Left ventricle myocardium inferior (tissue), 1 donor: ENCODE measurements around the gene TNFSF10. TPM values are rescaled to one million over a fixed set of nuclear protein-coding genes. Genes with fewer than 3 reads are reported as not detected.
"Not testable (repeated sequence)": the region's sequence is repeated elsewhere in the genome, so short reads cannot be mapped to it uniquely, and the experiment has no call there.

Source experiments
- DNase-seq: peaks from one replicate; pipeline ENCODE4 v3.0.0-alpha.2; 2020
- H3K27ac ChIP-seq: fragments of 200-600 bp; replicated peaks from 2 replicates; pipeline ENCODE4 v1.8.0; 2021
- H3K27me3 ChIP-seq: fragments of 200-600 bp; 2 replicates; pipeline ENCODE4 v1.8.0; 2021; ENCODE audit warnings: low read depth
- H3K36me3 ChIP-seq: fragments of 200-600 bp; 2 replicates; pipeline ENCODE4 v1.8.0; 2021
- H3K4me1 ChIP-seq: fragments of 200-600 bp; 2 replicates; pipeline ENCODE4 v1.8.0; 2021
- H3K4me3 ChIP-seq: fragments of 200-600 bp; 2 replicates; pipeline ENCODE4 v1.8.0; 2021; ENCODE audit warnings: mild to moderate bottlenecking, moderate library complexity
- H3K9me3 ChIP-seq: fragments of 200-600 bp; replicated peaks from 2 replicates; pipeline ENCODE4 v1.8.0; 2021
- intact Hi-C: fragments of 100-400 bp; cut with micrococcal nuclease; formaldehyde crosslinking; loops from one replicate; pipeline ENCODE4 v1.11.0; 2022
- long read RNA-seq: library from polyadenylated mRNA; unstranded; transcript quantifications from one replicate; pipeline ENCODE4 v2.0.0, GENCODE V29; 2021
- total RNA-seq: library from RNA; stranded (reverse); fragmentation: NEBNext Ultra II Directional; extraction: Animal tissue kit (Norgen Biotek cat#: 25700); gene quantifications from one replicate; pipeline ENCODE4 v1.2.1, GENCODE V29; 2021
- TF ChIP-seq, protein P1 (sequence below): fragments of 200-600 bp; IDR thresholded peaks from 2 replicates; pipeline ENCODE4 v1.8.0; 2021; ENCODE audit warnings: antibody characterized with exemption, mild to moderate bottlenecking, borderline replicate concordance
- donor health status: DM: no; HTN: yes; CAD: no; lungs with severe emphysema.

Gene TNFSF10
- 12.6 TPM for total RNA-seq
- long read RNA-seq, partial matches to known transcripts: 1 of 4 reads
- long read RNA-seq, other reads (novel, unspliced or antisense): 0 of 4 reads

DNA sequence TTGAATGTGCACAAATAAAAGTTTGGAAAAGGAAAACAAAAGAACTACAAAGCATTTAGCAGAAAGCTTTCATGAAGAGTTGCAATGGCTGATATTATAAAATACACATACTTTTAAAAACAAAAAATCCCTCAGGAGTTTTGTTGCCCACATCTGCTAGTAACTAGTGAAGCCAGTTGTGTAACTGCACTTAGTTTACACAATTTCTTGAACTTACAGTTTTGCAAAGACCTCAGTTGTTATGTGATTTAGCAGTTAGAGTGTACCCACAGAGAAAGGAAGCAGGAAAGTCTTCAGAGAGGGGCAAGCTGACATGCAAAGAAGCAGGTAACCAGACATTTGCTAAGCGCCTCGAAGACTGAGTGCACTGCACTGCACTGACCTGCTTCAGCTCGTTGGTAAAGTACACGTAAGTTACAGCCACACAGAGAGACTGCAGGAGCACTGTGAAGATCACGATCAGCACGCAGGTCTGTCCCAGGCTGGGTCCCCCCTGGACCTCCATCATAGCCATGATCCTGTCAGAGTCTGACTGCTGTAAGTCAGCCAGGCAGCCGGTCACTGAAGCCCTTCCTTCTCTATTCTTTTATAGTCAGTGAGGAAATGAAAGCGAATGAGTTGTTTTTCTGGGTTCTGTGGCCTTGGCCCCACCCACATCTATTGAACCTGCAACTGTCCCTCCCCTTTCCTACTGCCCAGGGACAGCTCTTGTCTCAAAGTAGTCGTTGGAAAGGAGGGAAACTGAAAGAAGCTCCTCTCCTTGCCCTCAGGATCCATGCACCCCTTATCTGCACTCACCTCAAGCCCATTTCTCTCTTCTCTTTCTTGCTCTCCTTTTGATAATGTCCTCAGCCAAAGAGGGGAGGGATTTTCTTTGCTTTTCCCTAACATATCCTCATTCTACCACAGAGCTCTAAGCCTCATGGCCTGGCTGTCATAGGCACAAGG, at the start of gene TNFSF10:
Gene TNFSF10 (minus strand): TSS at position 560 of the 948 bp plus-strand sequence. CDS start 46 bp downstream, at position 514.
- H3K4me3 ChIP-seq: peak within 1 kb of the TSS; percentile 74
- TF ChIP-seq, protein P1, sequence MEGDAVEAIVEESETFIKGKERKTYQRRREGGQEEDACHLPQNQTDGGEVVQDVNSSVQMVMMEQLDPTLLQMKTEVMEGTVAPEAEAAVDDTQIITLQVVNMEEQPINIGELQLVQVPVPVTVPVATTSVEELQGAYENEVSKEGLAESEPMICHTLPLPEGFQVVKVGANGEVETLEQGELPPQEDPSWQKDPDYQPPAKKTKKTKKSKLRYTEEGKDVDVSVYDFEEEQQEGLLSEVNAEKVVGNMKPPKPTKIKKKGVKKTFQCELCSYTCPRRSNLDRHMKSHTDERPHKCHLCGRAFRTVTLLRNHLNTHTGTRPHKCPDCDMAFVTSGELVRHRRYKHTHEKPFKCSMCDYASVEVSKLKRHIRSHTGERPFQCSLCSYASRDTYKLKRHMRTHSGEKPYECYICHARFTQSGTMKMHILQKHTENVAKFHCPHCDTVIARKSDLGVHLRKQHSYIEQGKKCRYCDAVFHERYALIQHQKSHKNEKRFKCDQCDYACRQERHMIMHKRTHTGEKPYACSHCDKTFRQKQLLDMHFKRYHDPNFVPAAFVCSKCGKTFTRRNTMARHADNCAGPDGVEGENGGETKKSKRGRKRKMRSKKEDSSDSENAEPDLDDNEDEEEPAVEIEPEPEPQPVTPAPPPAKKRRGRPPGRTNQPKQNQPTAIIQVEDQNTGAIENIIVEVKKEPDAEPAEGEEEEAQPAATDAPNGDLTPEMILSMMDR: no peak
- DNase-seq: peak; percentile 63

DNA sequence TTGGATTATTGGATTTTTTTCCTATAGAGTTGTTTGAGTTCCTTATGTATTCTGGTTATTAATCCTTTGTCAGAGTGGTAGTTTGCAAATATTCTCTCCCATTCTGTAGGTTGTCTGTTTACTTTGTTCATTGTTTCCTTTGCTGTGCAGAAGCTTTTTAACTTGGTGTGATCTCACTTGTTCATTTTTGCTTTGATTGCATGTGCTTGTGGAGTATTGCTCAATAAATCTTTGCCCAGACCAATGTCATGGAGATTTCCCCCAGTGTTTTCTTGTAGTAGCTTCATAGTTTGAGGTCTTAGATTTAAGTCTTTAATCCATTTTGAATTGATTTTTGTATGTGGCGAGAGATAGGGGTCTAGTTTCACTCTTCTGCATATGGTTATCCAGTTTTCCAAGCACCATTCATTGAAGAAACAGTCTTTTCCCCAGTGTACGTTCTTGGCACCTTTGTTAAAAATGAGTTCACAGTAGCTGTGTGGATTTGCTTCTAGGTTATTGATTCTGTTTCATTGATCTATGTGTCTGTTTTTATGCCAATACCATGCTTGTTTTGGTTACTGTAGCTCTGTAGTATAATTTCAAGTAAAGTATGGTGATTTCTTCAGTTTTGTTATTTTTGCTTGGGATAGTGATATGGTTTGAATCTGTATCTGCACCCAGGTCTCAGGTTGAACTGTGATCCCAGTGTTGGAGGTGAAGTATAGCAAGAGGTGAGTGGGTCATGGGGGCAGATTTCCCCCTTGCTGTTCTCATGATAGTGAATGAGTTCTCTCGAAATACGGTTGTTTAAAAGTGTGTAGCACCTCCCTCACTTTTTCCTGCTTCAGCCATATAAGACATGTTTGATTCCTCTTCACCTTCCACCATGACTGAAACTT, 46.1 kb upstream of the TNFSF10 start:
- no peak for DNase-seq
- intact Hi-C loops: no loop called here
- H3K4me3 ChIP-seq: no peak overlapping the region
- no peak overlapping the region for H3K27ac ChIP-seq
- no peaks in the 10 kb centered on the region for H3K4me1 ChIP-seq
- H3K9me3 ChIP-seq: peaks cover 21% of the 10 kb centered on the region
- H3K27me3 ChIP-seq: no peaks in the 10 kb centered on the region
- TF ChIP-seq, protein P1: no peak
- no peaks in the 10 kb centered on the region for H3K36me3 ChIP-seq

More for the DNA sequence above, at the start of gene TNFSF10:
- intact Hi-C loops: no loop called here
- H3K9me3 ChIP-seq: no peaks in the 10 kb centered on the region
- H3K27me3 ChIP-seq: no peaks in the 10 kb centered on the region
- no peaks in the 10 kb centered on the region for H3K36me3 ChIP-seq
- H3K4me1 ChIP-seq: peaks cover 26% of the 10 kb centered on the region
- peak within 1 kb of the TSS; percentile 86 for H3K27ac ChIP-seq

DNA sequence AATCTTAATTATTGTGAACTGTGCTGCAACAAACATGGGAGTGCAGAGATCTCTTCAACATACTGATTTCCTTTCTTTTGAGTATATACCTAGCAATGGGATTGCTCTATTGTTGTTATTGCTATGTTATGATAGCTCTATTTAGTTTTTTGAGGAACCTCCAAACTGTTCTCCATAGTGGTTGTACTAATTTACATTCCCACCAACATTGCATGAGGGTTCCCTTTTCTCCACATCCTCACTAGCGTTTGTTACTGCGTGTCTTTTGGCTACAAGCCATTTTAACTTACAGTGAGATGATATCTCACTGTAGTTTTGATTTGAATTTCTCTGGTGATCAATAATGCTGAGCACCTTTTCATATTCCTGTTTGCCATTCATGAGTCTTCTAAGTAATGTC, 45.5 kb upstream of the TNFSF10 start:
- Histone ChIP-seq H3K4me1 (peaks cover 5% of the 10 kb centered on the region), H3K27me3 (no peaks in the 10 kb centered on the region), H3K9me3 (peaks cover 21% of the 10 kb centered on the region), H3K27ac (no peak overlapping the region), H3K4me3 (no peak overlapping the region), H3K36me3 (no peaks in the 10 kb centered on the region)
- intact Hi-C loops: no loop called here
- DNase-seq: no peak
- TF ChIP-seq, protein P1: no peak

DNA sequence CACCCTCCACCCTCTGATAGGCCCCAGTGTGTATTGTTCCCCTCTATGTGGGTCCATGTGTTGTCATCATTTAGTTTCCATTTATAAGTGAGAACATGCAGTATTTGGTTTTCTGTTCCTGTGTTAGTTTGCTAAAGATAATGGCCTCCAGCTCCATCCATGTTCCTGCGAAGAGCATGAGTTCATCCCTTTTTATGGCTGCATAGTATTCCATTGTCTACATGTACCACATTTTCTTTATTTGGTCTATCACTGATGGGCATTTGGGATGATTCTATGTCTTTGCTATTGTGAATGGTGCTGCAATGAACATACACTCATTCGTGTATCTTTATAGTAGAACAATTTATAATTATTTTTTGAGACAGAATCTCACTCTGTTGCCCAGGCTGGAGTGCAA, 43.6 kb upstream of the TNFSF10 start:
- H3K27ac ChIP-seq, H3K4me3 ChIP-seq, intact Hi-C loops, DNase-seq, H3K27me3 ChIP-seq, H3K36me3 ChIP-seq: not testable (repeated sequence)
- Histone ChIP-seq H3K4me1 (peaks cover 20% of the 10 kb centered on the region), H3K9me3 (peaks cover 21% of the 10 kb centered on the region)

DNA sequence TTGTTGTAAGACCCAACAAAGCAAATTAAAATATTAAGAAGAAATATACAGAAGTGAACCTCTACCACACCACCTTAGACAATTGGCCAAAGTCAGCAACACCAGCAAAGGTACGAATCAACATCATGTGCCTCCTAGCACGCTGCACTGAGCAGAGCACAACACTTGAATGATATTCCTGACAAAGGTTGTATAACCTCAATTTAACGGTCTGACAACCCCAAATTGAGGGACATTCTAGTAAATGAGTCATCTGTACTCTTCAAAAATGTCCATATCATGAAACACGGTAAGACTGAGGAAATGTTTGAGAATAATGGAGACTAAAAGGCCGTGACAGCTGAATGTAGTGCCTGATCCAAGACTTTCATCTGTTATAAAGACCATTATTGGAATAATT, 41.3 kb upstream of the TNFSF10 start:
- H3K27me3 ChIP-seq: no peaks in the 10 kb centered on the region
- peaks cover 20% of the 10 kb centered on the region for H3K4me1 ChIP-seq
- H3K27ac ChIP-seq: no peak overlapping the region
- H3K9me3 ChIP-seq: peaks cover 7% of the 10 kb centered on the region
- intact Hi-C loops: no loop called here
- no peak overlapping the region for H3K4me3 ChIP-seq
- H3K36me3 ChIP-seq: no peaks in the 10 kb centered on the region
- no peak for DNase-seq
- TF ChIP-seq, protein P1: no peak
